ENCODE measurements around the gene PAM16.

PAM16 gene

GRCh38 chr16:4298761-4299522, 52.2 kb downstream of the PAM16 start:
- H3K27ac Mint-ChIP-seq, result no peak overlapping the region
- ATAC-seq, result no peak
- no peaks in the 10 kb centered on the region for H3K9me3 Mint-ChIP-seq
- no peak overlapping the region for H3K4me3 Mint-ChIP-seq
- H3K4me1 Mint-ChIP-seq, result peaks cover 7% of the 10 kb centered on the region
- H3K36me3 Mint-ChIP-seq, result peaks cover 12% of the 10 kb centered on the region
- H3K27me3 Mint-ChIP-seq, result peaks cover 3% of the 10 kb centered on the region

- Mint-ChIP-seq H3K36me3 (peaks cover 10% of the 10 kb centered on the region), H3K4me3 (no peak overlapping the region), H3K27ac (no peak overlapping the region), H3K4me1 (peaks cover 11% of the 10 kb centered on the region), H3K9me3 (no peaks in the 10 kb centered on the region), H3K27me3 (peaks cover 17% of the 10 kb centered on the region)
- no peak for ATAC-seq
Observed at GRCh38 chr16:4297480-4297879, 53.6 kb downstream of the PAM16 start.

GRCh38 chr16:4295581-4295980, 55.5 kb downstream of the PAM16 start:
- Mint-ChIP-seq H3K27ac (no peak overlapping the region), H3K9me3 (no peaks in the 10 kb centered on the region)

GRCh38 chr16:4293822-4294457, 57.2 kb downstream of the PAM16 start:
- H3K9me3 Mint-ChIP-seq, result no peaks in the 10 kb centered on the region
- peaks cover 17% of the 10 kb centered on the region for H3K4me1 Mint-ChIP-seq
- no peak overlapping the region for H3K27ac Mint-ChIP-seq
- no peak overlapping the region for H3K4me3 Mint-ChIP-seq
- no peak for ATAC-seq
- no peaks in the 10 kb centered on the region for H3K36me3 Mint-ChIP-seq
- H3K27me3 Mint-ChIP-seq, result peaks cover 42% of the 10 kb centered on the region

More at GRCh38 chr16:4295581-4295980, 55.5 kb downstream of the PAM16 start:
- peaks cover 36% of the 10 kb centered on the region for H3K27me3 Mint-ChIP-seq
- H3K4me1 Mint-ChIP-seq, result peaks cover 13% of the 10 kb centered on the region
- H3K4me3 Mint-ChIP-seq, result no peak overlapping the region
- H3K36me3 Mint-ChIP-seq, result no peaks in the 10 kb centered on the region
- no peak for ATAC-seq

- Mint-ChIP-seq H3K9me3 (no peaks in the 10 kb centered on the region), H3K27ac (no peak overlapping the region), H3K36me3 (no peaks in the 10 kb centered on the region), H3K4me1 (peaks cover 22% of the 10 kb centered on the region), H3K4me3 (no peak overlapping the region), H3K27me3 (peaks cover 49% of the 10 kb centered on the region)
- no peak for ATAC-seq
Observed at GRCh38 chr16:4293181-4293716, 57.9 kb downstream of the PAM16 start.

- no peak overlapping the region for H3K27ac Mint-ChIP-seq
- H3K36me3 Mint-ChIP-seq, result no peaks in the 10 kb centered on the region
- H3K27me3 Mint-ChIP-seq, result peaks cover 58% of the 10 kb centered on the region
- no peak overlapping the region for H3K4me3 Mint-ChIP-seq
- ATAC-seq, result no peak
- peaks cover 24% of the 10 kb centered on the region for H3K4me1 Mint-ChIP-seq
- H3K9me3 Mint-ChIP-seq, result no peaks in the 10 kb centered on the region
Observed at GRCh38 chr16:4291699-4292098, 59.4 kb downstream of the PAM16 start.

Data from stimulated activated memory B cell treated with anti-CD40 and anti-IgM and Interleukin-4, amounts not matched to agents 10 μg/mL and 1 μg/mL and 100 μg/mL, for 72 hours (primary cell).